Neural crest cell (in vitro differentiated cells): Measurements from ENCODE around the gene TSPAN11. TPM values are rescaled to one million over a fixed set of nuclear protein-coding genes. Genes with fewer than 3 reads are reported as not detected.

Source experiments
- DNase-seq: peaks from one replicate; pipeline ENCODE4 v3.0.0; 2021; ENCODE audit warnings: low read depth, mixed read lengths, low spot score
- H3K27ac Mint-ChIP-seq: one replicate; pipeline ENCODE4 v1.8.0; 2021; ENCODE audit warnings: mild to moderate bottlenecking, mixed read lengths; ENCODE audit not compliant: unreplicated experiment
- H3K27me3 Mint-ChIP-seq: 2 replicates; pipeline ENCODE4 v1.8.0; 2021; ENCODE audit warnings: low read depth, mild to moderate bottlenecking, mixed read lengths
- H3K36me3 Mint-ChIP-seq: 2 replicates; pipeline ENCODE4 v1.8.0; 2021; ENCODE audit warnings: low read depth, mild to moderate bottlenecking, mixed read lengths
- H3K4me1 Mint-ChIP-seq: 2 replicates; pipeline ENCODE4 v1.8.0; 2021; ENCODE audit warnings: mixed read lengths
- H3K4me3 Mint-ChIP-seq: one replicate; pipeline ENCODE4 v1.8.0; 2021; ENCODE audit warnings: mild to moderate bottlenecking, mixed read lengths
- H3K9me3 Mint-ChIP-seq: 2 replicates; pipeline ENCODE4 v1.8.0; 2021; ENCODE audit warnings: mixed read lengths
- total RNA-seq: library from RNA; stranded (reverse); gene quantifications from 2 replicates; pipeline ENCODE4 v1.2.1, GENCODE V29; 2021
- TF ChIP-seq, protein P1 (sequence below): fragments of 200-600 bp; sonication (generic); conservative IDR thresholded peaks from 2 replicates; pipeline ENCODE4 v1.5.0; 2021; ENCODE audit warnings: antibody characterized with exemption, mild to moderate bottlenecking

TSPAN11 gene
- total RNA-seq, 1 donor from 2014 or later, result 21.4 TPM

DNA sequence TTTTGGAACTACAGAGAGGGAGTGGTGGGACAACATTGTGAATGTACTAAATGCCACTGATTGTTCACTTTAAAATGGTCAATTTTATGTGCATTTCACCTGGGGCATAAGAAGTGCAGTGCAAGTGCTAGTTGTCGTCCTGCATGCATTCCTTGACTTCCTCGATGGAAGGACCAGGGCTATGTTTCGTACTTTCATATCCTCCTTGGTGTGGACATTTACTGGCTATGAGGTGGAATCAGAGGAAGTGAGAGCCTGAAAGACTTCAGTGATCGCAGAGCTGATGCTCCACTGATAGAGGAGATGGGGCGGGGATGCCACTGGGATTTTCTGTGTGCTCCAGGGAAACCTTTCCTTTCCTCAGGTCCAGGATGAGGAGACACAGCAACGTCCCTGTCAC, 93.0 kb downstream of the TSPAN11 start:
- TF ChIP-seq, protein P1, sequence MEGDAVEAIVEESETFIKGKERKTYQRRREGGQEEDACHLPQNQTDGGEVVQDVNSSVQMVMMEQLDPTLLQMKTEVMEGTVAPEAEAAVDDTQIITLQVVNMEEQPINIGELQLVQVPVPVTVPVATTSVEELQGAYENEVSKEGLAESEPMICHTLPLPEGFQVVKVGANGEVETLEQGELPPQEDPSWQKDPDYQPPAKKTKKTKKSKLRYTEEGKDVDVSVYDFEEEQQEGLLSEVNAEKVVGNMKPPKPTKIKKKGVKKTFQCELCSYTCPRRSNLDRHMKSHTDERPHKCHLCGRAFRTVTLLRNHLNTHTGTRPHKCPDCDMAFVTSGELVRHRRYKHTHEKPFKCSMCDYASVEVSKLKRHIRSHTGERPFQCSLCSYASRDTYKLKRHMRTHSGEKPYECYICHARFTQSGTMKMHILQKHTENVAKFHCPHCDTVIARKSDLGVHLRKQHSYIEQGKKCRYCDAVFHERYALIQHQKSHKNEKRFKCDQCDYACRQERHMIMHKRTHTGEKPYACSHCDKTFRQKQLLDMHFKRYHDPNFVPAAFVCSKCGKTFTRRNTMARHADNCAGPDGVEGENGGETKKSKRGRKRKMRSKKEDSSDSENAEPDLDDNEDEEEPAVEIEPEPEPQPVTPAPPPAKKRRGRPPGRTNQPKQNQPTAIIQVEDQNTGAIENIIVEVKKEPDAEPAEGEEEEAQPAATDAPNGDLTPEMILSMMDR, result no peak
- H3K4me3 Mint-ChIP-seq, result no peak overlapping the region
- no peak for DNase-seq
- no peak overlapping the region for H3K27ac Mint-ChIP-seq
- H3K4me1 Mint-ChIP-seq, result peaks cover 32% of the 10 kb centered on the region
- peaks cover 5% of the 10 kb centered on the region for H3K36me3 Mint-ChIP-seq
- H3K27me3 Mint-ChIP-seq, result no peaks in the 10 kb centered on the region
- peaks cover 5% of the 10 kb centered on the region for H3K9me3 Mint-ChIP-seq

DNA sequence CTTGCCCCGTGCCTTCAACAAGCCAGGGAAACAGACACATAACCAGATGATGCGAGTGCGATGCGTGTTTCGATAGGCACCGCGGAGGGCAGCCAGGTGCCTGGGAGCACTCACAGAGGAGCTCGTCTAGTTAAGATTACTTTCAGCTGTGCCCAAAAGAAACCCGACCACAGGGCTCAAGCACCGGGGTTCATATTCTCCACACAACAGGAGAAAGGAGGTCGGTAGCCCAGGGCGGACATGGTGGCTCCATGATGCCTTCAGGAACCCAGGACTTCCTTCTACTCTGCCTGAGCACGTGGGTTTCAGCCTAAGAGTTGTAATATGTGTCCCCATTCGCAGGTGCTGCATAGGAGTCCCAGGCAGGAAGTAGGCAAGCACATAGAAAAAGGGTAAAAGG, 93.4 kb downstream of the TSPAN11 start:
- H3K27ac Mint-ChIP-seq, result no peak overlapping the region
- no peak overlapping the region for H3K4me3 Mint-ChIP-seq
- DNase-seq, result no peak
- peaks cover 5% of the 10 kb centered on the region for H3K36me3 Mint-ChIP-seq
- no peaks in the 10 kb centered on the region for H3K27me3 Mint-ChIP-seq
- TF ChIP-seq, protein P1, result no peak
- H3K4me1 Mint-ChIP-seq, result peaks cover 32% of the 10 kb centered on the region
- peaks cover 5% of the 10 kb centered on the region for H3K9me3 Mint-ChIP-seq

DNA sequence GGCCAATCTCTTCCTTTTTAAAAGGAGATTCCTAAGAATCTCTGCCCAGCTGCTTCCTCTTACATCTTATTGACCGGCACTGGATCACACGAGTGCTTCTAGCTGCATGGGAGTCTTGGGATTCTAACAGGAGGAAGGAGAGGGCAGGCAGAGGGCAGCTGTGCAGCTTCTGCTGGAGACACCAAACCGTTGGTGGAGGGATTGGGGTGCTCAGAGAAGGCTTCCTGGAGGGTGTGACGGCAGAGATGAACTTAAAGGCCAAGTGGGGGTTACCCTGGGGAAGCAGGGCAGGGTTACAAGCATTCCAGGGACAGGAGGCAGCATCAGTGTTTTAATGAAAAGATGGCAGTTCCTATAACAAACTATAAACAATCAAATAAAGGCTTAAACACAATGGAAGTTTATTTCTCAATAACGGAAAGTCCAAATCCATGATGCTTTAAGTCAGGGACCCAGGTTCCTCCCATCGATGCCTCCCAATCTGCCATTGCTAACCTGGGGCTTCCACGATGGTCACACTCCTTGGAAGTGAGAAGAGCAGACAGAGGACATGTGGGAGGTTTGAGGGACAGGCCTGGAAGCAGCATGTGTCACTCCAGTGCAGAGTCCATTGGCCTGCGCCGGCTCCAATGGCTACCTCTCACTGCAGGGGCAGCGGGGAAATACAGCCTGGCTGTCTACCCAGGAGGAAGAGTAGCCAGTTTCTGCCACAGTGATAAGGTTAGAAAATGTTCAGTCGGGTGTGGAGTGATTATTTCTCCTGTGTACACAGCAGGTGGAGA, 94.0 kb downstream of the TSPAN11 start:
- peaks cover 5% of the 10 kb centered on the region for H3K36me3 Mint-ChIP-seq
- no peak overlapping the region for H3K4me3 Mint-ChIP-seq
- H3K27ac Mint-ChIP-seq, result no peak overlapping the region
- no peak for DNase-seq
- H3K9me3 Mint-ChIP-seq, result peaks cover 5% of the 10 kb centered on the region
- no peaks in the 10 kb centered on the region for H3K27me3 Mint-ChIP-seq
- H3K4me1 Mint-ChIP-seq, result peaks cover 32% of the 10 kb centered on the region
- TF ChIP-seq, protein P1, result no peak

DNA sequence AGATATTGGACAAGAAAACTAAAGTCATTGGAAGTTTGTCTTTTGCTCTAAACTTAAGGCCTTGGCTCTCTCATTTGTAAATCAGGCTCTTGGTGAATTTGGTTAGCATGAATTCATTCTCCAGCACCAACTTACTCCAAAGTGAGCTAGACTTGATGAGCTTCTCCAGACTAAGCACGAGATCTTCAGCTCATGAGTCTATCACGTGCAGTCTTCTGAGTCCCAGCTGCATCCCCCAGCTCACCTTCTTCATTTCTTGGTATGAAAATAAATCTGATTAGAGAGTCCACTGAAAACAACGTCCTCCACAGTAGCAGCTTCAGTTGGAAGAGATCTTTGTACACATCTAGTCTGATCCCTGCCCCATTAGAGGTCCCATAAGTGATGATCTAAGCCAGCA, 94.6 kb downstream of the TSPAN11 start:
- Mint-ChIP-seq H3K27me3 (no peaks in the 10 kb centered on the region), H3K4me3 (no peak overlapping the region), H3K27ac (no peak overlapping the region), H3K36me3 (peaks cover 7% of the 10 kb centered on the region), H3K9me3 (peaks cover 8% of the 10 kb centered on the region), H3K4me1 (peaks cover 32% of the 10 kb centered on the region)
- DNase-seq, result no peak
- TF ChIP-seq, protein P1, result no peak

DNA sequence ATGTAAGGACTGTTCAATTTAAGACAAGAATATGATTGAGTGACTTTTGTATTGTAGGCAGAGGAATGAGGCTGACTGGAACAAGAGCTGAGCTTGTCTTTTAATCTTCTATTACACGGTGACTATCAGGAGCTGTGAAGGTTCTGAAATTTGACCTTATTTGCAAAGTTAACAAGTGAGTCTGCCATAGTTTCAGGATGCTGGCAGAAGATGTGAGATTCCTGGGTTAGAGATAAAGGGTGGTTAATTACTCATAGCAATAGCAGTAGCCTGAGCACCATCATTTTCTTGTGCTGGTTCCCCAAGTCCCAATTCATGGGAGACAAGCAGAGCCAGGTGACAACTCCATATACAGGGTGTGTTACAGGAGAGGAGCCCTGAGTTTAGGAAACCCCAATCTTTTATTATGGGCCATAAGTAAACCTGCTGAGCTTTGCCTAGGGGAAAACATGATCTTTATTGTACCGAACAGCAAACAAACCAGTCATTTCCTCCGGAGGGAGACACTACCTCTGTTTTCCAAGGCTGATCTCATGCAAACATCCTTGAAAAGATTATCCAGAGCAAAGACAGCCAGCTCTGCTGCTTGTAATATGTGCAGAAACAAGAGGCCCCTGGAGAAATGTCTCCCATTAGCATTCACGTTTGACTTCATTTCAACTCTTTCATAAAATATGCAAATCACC, 95.4 kb downstream of the TSPAN11 start:
- TF ChIP-seq, protein P1, result no peak
- DNase-seq, result no peak
- Mint-ChIP-seq H3K27me3 (no peaks in the 10 kb centered on the region), H3K4me3 (no peak overlapping the region), H3K36me3 (peaks cover 7% of the 10 kb centered on the region), H3K27ac (peak overlapping the region; percentile 21), H3K4me1 (peaks cover 32% of the 10 kb centered on the region), H3K9me3 (peaks cover 8% of the 10 kb centered on the region)
